Measurements from ENCODE around the gene LPA.

LPA gene

DNA sequence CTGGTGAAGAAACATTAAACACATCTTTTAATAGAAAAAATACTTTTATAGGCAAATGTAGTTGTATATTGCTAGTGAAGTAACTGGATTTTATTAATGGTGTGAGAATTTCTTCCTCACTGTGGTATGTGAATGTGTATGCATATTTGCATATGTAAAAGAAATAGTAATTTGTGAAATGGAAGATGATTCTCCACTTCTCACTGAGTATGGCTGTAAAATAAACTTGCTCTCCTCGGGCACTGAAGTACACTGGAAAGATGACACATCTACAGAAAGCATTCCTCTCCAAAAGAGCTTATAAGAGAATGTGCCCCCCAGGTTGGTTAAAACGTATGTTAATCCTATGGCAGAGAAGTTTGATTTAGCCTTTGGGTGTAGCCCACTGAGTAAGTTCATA lies 155.5 kb downstream of the LPA start:
- Histone ChIP-seq H3K9me3 (no peaks in the 10 kb centered on the region), H3K36me3 (no peaks in the 10 kb centered on the region), H3K4me3 (ENCODE audit: low read depth, low read length) (no peak overlapping the region), H3K4me1 (no peaks in the 10 kb centered on the region), H3K27me3 (no peaks in the 10 kb centered on the region)
- TF ChIP-seq, protein P1, sequence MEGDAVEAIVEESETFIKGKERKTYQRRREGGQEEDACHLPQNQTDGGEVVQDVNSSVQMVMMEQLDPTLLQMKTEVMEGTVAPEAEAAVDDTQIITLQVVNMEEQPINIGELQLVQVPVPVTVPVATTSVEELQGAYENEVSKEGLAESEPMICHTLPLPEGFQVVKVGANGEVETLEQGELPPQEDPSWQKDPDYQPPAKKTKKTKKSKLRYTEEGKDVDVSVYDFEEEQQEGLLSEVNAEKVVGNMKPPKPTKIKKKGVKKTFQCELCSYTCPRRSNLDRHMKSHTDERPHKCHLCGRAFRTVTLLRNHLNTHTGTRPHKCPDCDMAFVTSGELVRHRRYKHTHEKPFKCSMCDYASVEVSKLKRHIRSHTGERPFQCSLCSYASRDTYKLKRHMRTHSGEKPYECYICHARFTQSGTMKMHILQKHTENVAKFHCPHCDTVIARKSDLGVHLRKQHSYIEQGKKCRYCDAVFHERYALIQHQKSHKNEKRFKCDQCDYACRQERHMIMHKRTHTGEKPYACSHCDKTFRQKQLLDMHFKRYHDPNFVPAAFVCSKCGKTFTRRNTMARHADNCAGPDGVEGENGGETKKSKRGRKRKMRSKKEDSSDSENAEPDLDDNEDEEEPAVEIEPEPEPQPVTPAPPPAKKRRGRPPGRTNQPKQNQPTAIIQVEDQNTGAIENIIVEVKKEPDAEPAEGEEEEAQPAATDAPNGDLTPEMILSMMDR (IDR thresholded peaks at IDR 0.05; ENCODE audit: low read depth, low read length) = no peak
- no peak for DNase-seq

DNA sequence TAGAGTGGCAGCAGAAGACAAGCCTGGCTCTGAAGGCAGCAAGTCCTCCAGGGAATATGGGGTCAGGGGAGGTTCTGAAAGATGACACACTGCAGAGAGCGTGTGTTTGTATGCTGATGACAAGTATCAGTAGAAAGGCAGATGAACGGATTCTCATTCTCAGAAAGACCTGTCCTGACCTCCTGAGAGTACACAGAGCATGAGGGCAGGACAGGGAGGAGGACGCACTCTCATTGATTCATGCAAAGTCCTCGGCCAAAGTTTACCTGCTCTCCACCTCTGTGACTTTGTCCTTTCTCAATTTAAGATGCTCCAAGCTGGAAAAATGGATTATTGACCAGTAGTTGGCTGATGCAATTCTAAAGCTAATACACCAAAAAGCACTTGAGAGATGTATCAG lies 156.7 kb downstream of the LPA start:
- Histone ChIP-seq H3K9me3 (no peaks in the 10 kb centered on the region), H3K4me1 (no peaks in the 10 kb centered on the region), H3K36me3 (no peaks in the 10 kb centered on the region), H3K4me3 (ENCODE audit: low read depth, low read length) (no peak overlapping the region), H3K27me3 (no peaks in the 10 kb centered on the region)
- TF ChIP-seq, protein P1 (IDR thresholded peaks at IDR 0.05; ENCODE audit: low read depth, low read length) = no peak
- DNase-seq = no peak

- DNase-seq = no peak
- Histone ChIP-seq H3K9me3 (no peaks in the 10 kb centered on the region), H3K4me3 (ENCODE audit: low read depth, low read length) (no peak overlapping the region), H3K36me3 (no peaks in the 10 kb centered on the region), H3K4me1 (no peaks in the 10 kb centered on the region), H3K27me3 (no peaks in the 10 kb centered on the region)
- TF ChIP-seq, protein P1 (IDR thresholded peaks at IDR 0.05; ENCODE audit: low read depth, low read length) = no peak
These were observed 158.1 kb downstream of the LPA start for GRCh38 chr6:160505970-160506369.

DNA sequence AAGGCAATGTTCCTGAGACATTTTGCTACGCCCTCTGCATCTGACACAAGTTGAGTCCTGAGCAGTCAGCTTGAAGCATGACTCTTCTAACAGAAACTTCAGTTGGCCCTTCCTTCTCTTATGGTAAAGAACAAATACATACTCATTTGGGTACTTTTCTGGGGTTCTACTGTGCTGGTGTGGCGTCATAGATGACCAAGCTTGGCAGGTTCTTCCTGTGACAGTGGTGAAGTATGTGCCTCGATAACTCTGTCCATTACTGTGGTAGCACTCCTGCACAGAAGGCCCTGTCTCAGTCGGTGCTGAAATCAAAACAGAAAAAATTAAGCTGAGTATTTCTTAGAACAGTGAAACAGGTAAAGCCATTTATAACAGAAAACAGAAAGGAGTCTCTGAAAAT lies 163.4 kb downstream of the LPA start:
- Histone ChIP-seq H3K4me1 (no peaks in the 10 kb centered on the region), H3K9me3 (no peaks in the 10 kb centered on the region), H3K27me3 (no peaks in the 10 kb centered on the region), H3K36me3 (no peaks in the 10 kb centered on the region), H3K4me3 (ENCODE audit: low read depth, low read length) (no peak overlapping the region)
- TF ChIP-seq, protein P1 (IDR thresholded peaks at IDR 0.05; ENCODE audit: low read depth, low read length) = no peak
- DNase-seq = no peak

GRCh38 chr6:160494576-160494975 lies 169.5 kb downstream of the LPA start:
- no peak for DNase-seq
- H3K9me3 ChIP-seq = no peaks in the 10 kb centered on the region
- no peaks in the 10 kb centered on the region for H3K27me3 ChIP-seq
- no peaks in the 10 kb centered on the region for H3K4me1 ChIP-seq
- H3K4me3 ChIP-seq (ENCODE audit: low read depth, low read length) = no peak overlapping the region
- TF ChIP-seq, protein P1 (IDR thresholded peaks at IDR 0.05; ENCODE audit: low read depth, low read length) = no peak
- H3K36me3 ChIP-seq = no peaks in the 10 kb centered on the region

DNA sequence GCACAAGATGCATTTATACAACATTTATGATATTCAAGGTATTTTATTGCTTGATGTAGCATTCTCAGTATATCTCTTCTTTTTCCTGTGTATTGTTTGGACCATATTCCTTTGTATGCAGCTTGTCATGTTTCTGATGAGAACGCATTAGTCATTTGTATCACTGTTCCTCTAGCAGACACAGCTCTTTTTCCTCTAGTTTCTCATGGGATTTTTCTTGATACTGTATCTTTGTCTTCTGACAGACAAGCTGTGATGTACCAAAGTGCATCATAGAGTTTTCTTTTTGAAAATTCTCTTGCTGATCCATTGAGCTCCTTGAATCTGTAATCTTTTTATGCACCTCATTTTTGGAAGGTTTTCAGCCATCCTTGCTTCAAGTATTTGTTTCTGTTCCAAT lies 175.0 kb downstream of the LPA start:
- H3K36me3 ChIP-seq = no peaks in the 10 kb centered on the region
- H3K27me3 ChIP-seq = no peaks in the 10 kb centered on the region
- TF ChIP-seq, protein P1 (IDR thresholded peaks at IDR 0.05; ENCODE audit: low read depth, low read length) = no peak
- DNase-seq = no peak
- H3K9me3 ChIP-seq = no peaks in the 10 kb centered on the region; the same call in 1 of the 2 replicates
- H3K4me3 ChIP-seq (ENCODE audit: low read depth, low read length) = no peak overlapping the region
- H3K4me1 ChIP-seq = no peaks in the 10 kb centered on the region

Data from BE2C (cell line).